ENCODE data around the gene NCK2. TPM values are rescaled to one million over a fixed set of nuclear protein-coding genes. Genes with fewer than 3 reads are reported as not detected.

Gene NCK2
- total and polyA plus RNA-seq, 9 of the 15 experiments (the other 6 are each of a cell fraction or from before 2014, with no cell fraction given) = 0.90 to 27.9 (median 15.9) TPM

- H3K27me3 ChIP-seq (ENCODE audit: control insufficient read depth in 2 of 2, insufficient read depth in 2 of 2, low read length in 2 of 2) = no peaks in the 10 kb centered on the region
- no peaks in the 10 kb centered on the region for H3K4me1 ChIP-seq (replicated peaks in 1 of 2; ENCODE audit: control insufficient read depth in 2 of 2, insufficient read depth in 2 of 2, low read length in 2 of 2)
- intact Hi-C loops (cut with micrococcal nuclease) = no loop called here
- ATAC-seq (no peak), FAIRE-seq (no peak), DNase-seq (ENCODE audit: extremely low read depth in 1 of 4, low spot score in 3 of 4) (no peak)
- H3K79me2 ChIP-seq (ENCODE audit: control insufficient read depth, insufficient read depth, low read length) = peaks cover 4% of the 10 kb centered on the region; the same call in 1 of the 3 replicates
- no peak overlapping the region for H3K27ac ChIP-seq (ENCODE audit: extremely low read depth, low read depth, low read length)
- in situ Hi-C loops (cut with MboI) = no loop called here
- no peak overlapping the region for H3K9ac ChIP-seq (ENCODE audit: insufficient read depth in 1 of 2, low read depth in 2 of 2, low read length in 2 of 2)
- no peaks in the 10 kb centered on the region for H3K9me3 ChIP-seq (replicated peaks; ENCODE audit: control insufficient read depth, insufficient read depth, low read depth, low read length)
- CTCF ChIA-PET (ENCODE audit: low intra/inter-chr PET ratio) = no interaction called here
- POLR2A ChIA-PET = interaction anchor here (0.6 to 1.1 kb wide), 3 partner anchors 9 to 21 kb away, joined by 3 to 4 read pairs (median 3); no protein-coding TSS in a partner anchor
- TF ChIP-seq FOXJ3 (CRISPR knock-in tag; IDR thresholded peaks at IDR 0.05) = no peak
- no peak for TF ChIP-seq ZFP36 (IDR thresholded peaks at IDR 0.05; ENCODE audit: low read depth, low read length, partially characterized antibody)
- TF ChIP-seq ZNF280B (CRISPR knock-in tag; IDR thresholded peaks at IDR 0.05) = no peak
- TF ChIP-seq KLF13 (tag; IDR thresholded peaks at IDR 0.05; ENCODE audit: borderline replicate concordance, low read depth) = no peak
- TF ChIP-seq NFE2 (IDR thresholded peaks at IDR 0.05; ENCODE audit: low read depth) = no peak
- TF ChIP-seq HLTF (IDR thresholded peaks at IDR 0.05) = no peak
- no peak for TF ChIP-seq RFX5 (IDR thresholded peaks at IDR 0.05; ENCODE audit: low read depth, low read length)
- TF ChIP-seq TRIM24 (IDR thresholded peaks at IDR 0.05) = no peak
- TF ChIP-seq C11orf30 (IDR thresholded peaks at IDR 0.05; ENCODE audit: low read depth) = no peak
- no peak for TF ChIP-seq ETS2 (tag; IDR thresholded peaks at IDR 0.05; ENCODE audit: borderline replicate concordance, poor library complexity, severe bottlenecking)
- no peak for TF ChIP-seq CREB3 (tag; conservative IDR thresholded peaks at IDR 0.05; ENCODE audit: low read depth)
- H3K9me1 ChIP-seq (ENCODE audit: control insufficient read depth, insufficient read depth, low read length) = no peaks in the 10 kb centered on the region
- H4K20me1 ChIP-seq (replicated peaks; ENCODE audit: control insufficient read depth, insufficient read depth, low read length) = peaks cover 6% of the 10 kb centered on the region
- H2AFZ ChIP-seq (ENCODE audit: low read depth, low read length) = no peak overlapping the region
- no TSS peak for BruUV-seq (replicated peaks)
- WGBS (ENCODE audit: insufficient coverage, low coverage, missing lambda C conversion rate) = 63% methylated on average over 5 of the region's 5 CpGs
- 0 out of 3 replicates have a peak, but pooled peaks cover 4% of the 10 kb centered on the region for H3K36me3 ChIP-seq (ENCODE audit: control insufficient read depth, insufficient read depth, low read length)
- no peak overlapping the region for H3K4me2 ChIP-seq (ENCODE audit: insufficient read depth, low read length)
- H3K4me3 ChIP-seq = no peak overlapping the region
Measured at GRCh38 chr2:105862843-105863242, 118.1 kb downstream of the NCK2 start.

Measured in K562 (cell line).